ENCODE data around the gene PARVG. TPM values are rescaled to one million over a fixed set of nuclear protein-coding genes. Genes with fewer than 3 reads are reported as not detected.

Gene PARVG
- total and polyA plus RNA-seq, 9 donors: 2.9 to 14.1 (median 4.1) TPM

DNA sequence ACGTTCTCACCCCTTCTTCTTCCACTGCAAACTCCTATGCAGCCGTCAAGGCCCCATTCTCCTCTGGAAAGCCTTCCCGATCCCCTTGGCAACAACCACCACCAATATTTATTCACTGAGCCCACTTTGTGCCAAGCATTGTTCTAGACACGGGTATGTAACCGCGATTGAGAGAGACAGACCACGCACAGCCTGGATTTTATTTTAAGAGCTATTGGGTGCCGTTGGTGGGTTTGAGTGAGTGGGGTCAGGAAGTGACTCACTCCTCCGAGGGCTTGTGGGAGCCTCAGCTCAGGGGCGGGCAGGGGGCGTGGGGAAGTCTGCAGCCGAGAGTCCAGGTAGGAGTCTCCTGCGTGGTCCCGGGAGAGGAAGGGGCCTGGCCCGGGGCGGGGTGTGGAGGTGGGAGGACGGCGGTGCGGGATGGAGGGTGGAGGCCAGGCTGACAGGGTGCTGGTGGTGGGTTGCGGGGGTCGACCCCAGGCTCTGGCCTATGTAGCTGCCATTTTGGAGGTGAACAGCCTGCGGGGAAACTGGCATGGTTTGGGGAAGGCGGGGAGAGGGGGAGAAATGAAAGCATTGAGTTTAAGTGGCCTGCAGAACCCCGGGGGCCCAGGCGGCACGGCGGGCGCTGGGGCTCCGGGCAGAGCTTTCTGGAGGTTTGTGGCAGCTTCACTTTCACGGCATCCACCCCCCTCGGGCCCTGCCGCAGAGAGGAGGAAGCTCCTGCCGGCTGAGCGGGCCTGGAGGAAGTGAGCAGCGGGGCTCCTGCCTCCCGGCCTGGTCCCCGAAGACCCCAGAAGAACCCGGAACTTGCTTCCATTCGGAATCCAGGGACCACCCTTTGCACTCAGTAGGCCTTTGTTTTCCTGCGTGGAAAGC is 547 bp downstream of the PARVG start:
- Histone ChIP-seq H3K36me3 (no peaks in the 10 kb centered on the region), H3K27ac (no peak overlapping the region), H3K4me1 (ENCODE audit: insufficient read depth) (no peaks in the 10 kb centered on the region), H3K27me3 (no peaks in the 10 kb centered on the region), H3K9me3 (no peaks in the 10 kb centered on the region), H3K4me3 (no peak overlapping the region)
- TF ChIP-seq, protein P1, sequence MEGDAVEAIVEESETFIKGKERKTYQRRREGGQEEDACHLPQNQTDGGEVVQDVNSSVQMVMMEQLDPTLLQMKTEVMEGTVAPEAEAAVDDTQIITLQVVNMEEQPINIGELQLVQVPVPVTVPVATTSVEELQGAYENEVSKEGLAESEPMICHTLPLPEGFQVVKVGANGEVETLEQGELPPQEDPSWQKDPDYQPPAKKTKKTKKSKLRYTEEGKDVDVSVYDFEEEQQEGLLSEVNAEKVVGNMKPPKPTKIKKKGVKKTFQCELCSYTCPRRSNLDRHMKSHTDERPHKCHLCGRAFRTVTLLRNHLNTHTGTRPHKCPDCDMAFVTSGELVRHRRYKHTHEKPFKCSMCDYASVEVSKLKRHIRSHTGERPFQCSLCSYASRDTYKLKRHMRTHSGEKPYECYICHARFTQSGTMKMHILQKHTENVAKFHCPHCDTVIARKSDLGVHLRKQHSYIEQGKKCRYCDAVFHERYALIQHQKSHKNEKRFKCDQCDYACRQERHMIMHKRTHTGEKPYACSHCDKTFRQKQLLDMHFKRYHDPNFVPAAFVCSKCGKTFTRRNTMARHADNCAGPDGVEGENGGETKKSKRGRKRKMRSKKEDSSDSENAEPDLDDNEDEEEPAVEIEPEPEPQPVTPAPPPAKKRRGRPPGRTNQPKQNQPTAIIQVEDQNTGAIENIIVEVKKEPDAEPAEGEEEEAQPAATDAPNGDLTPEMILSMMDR (IDR thresholded peaks at IDR 0.05): no peak
- TF ChIP-seq EP300 (IDR thresholded peaks at IDR 0.05): no peak
- no peak for TF ChIP-seq POLR2A (IDR thresholded peaks at IDR 0.05)
- 70 to 71% (median 70%) methylated on average over 40 of the region's 40 CpGs for WGBS, 3 donors
- DNase-seq: no peak
- intact Hi-C loops (cut with DNase I): no loop called here

GRCh38 chr22:44181912-44182587 is 1.3 kb downstream of the PARVG start:
- Histone ChIP-seq H3K4me3 (no peak overlapping the region), H3K27me3 (no peaks in the 10 kb centered on the region), H3K36me3 (no peaks in the 10 kb centered on the region), H3K4me1 (ENCODE audit: insufficient read depth) (no peaks in the 10 kb centered on the region), H3K27ac (no peak overlapping the region), H3K9me3 (no peaks in the 10 kb centered on the region)
- whole genome bisulfite sequencing, 3 donors: 64 to 67% (median 67%) methylated on average over 17 of the region's 17 CpGs
- no peak for TF ChIP-seq EP300 (IDR thresholded peaks at IDR 0.05)
- no peak for TF ChIP-seq POLR2A (IDR thresholded peaks at IDR 0.05)
- TF ChIP-seq, protein P1 (IDR thresholded peaks at IDR 0.05): no peak
- no peak for DNase-seq
- intact Hi-C loops (cut with DNase I): no loop called here

DNA sequence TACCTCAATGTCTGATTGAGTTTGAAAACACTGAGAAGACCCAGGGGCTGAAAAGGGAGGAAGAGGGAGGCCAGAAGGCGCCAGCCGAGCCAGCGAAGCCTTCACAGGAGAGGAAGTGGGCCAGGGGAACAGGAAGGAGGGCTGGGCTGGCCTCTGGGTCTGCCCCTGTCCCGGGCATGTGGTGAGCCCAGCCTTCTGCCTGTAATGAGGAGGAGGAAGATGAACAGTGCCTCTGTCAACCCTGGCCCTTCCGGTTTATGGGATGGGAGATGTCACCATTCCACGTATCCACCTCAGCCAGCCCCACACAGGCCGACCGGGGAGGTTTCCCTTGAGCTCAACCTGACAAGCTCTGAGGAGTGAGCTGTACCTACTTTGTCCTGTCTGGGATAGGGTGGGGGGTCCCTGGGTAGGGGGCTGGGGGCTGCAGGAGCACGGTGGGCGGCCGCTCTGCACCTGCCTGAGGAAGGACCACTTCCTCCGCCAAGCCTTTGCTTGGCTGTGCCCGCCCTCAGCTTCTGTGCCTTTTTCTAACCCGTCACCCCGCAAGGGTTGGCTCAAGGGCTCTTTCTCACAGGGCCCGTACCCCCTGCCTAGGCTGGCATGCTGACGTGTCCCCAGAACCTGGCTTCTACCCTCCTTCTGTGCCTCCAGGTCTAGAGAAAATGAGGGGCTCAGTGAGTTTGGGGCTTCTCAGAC is 2.0 kb downstream of the PARVG start:
- WGBS, 3 donors: 80 to 83% (median 82%) methylated on average over 17 of the region's 17 CpGs

GRCh38 chr22:44183287-44183588 is 2.5 kb downstream of the PARVG start:
- Histone ChIP-seq H3K4me1 (ENCODE audit: insufficient read depth) (no peaks in the 10 kb centered on the region), H3K27me3 (no peaks in the 10 kb centered on the region), H3K4me3 (no peak overlapping the region), H3K36me3 (no peaks in the 10 kb centered on the region), H3K9me3 (no peaks in the 10 kb centered on the region), H3K27ac (no peak overlapping the region)
- WGBS, 3 donors: 72 to 85% (median 76%) methylated on average over 8 of the region's 8 CpGs
- TF ChIP-seq EP300 (IDR thresholded peaks at IDR 0.05) (no peak), POLR2A (IDR thresholded peaks at IDR 0.05) (no peak)
- TF ChIP-seq, protein P1 (IDR thresholded peaks at IDR 0.05): no peak
- intact Hi-C loops (cut with DNase I): no loop called here
- DNase-seq: no peak

More for the DNA sequence above, 2.0 kb downstream of the PARVG start:
- no peaks in the 10 kb centered on the region for H3K36me3 ChIP-seq
- no peak overlapping the region for H3K27ac ChIP-seq
- H3K4me1 ChIP-seq (ENCODE audit: insufficient read depth): no peaks in the 10 kb centered on the region
- no peak overlapping the region for H3K4me3 ChIP-seq
- intact Hi-C loops (cut with DNase I): no loop called here
- no peaks in the 10 kb centered on the region for H3K9me3 ChIP-seq
- no peaks in the 10 kb centered on the region for H3K27me3 ChIP-seq
- no peak for DNase-seq
- TF ChIP-seq POLR2A (IDR thresholded peaks at IDR 0.05) (no peak), EP300 (IDR thresholded peaks at IDR 0.05) (no peak)
- TF ChIP-seq, protein P1 (IDR thresholded peaks at IDR 0.05): no peak
